ENCODE results near the gene GPR55.
A peak's percentile ranks its signal among the peaks of the same experiment; 100 is the strongest.

GPR55 gene

DNA sequence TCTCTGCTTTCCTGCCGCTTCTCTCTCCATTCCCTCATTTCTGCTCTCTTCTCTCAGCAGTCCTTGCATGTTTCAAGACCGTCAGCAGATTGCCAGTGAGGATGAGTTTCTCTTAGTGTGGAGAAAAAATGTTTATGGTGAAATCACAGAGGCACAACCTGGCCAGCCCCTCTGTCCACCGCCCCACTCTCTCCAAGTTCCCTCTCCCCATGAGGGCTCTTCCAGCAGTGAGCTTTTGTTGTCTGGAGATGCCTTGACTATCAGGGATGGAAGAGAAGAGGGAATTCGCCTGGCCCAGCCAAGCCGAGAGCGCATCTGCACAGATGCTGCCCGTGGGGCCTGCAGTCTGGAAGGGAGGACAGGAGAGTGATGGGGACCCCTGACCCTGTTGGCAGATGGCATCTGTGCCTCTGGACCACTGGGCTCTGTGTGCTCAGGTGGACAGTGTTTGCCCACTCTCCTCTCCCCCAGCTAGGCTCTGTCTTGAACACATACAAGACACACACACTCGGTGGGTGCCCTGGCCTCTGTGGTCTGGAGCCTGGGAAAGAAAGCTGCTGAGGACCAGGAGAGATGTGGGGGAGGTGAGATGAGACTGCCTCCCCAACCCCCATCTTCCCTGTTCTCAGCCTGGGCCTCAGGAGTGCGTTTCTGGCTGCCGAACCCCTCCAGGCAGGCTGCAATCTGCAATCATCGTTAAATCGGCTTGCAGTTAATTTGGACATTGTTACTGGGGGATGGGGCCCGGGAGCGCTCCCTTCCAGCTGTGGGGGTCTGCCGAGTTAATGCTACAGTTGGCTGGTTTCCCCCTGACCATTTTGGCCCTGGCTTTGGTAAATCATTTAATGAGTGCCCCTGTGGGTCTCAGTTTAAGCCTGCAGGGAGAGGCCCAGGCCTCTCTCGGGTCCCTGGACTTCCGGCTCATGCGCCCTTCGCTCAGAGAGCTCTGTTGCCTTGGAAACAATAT is 55.8 kb downstream of the GPR55 start:
- no peak for DNase-seq (ENCODE audit: low read depth in 1 of 2, low spot score in 1 of 2)

- DNase-seq (ENCODE audit: low read depth in 1 of 2, low spot score in 1 of 2): no peak
Measured at GRCh38 chr2:230868161-230868946, 56.7 kb downstream of the GPR55 start.

- DNase-seq (ENCODE audit: low read depth in 1 of 2, low spot score in 1 of 2): peak in 1 of 2 donors; percentile 21
Measured at GRCh38 chr2:230866756-230867523, 58.1 kb downstream of the GPR55 start.

GRCh38 chr2:230865766-230866755 is 59.0 kb downstream of the GPR55 start:
- no peak for DNase-seq (ENCODE audit: low read depth in 1 of 2, low spot score in 1 of 2)

DNA sequence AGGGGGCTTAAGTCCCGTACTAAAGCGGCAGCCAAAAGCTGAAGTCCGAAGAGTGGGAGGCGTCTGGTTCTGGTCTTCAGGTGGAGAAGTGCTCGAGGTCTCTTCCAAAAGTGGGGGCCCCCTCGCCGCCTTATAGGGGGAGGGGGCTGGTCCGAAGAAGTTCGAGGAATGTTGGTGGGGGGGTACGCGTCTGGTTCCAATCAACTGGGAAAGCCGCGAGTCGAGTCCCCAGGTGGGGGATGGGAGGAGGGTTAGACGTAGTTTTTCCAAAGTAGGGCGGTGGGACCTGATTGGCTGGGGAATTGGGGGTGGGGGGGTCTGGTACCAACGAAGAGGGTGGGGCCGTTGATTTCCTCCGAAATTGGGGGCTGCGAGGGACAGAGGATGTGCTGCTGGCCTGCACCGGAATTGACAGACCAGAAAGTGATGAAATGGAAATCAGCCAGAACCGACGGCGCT is 59.7 kb downstream of the GPR55 start:
- no peak for DNase-seq (ENCODE audit: low read depth in 1 of 2, low spot score in 1 of 2)

DNA sequence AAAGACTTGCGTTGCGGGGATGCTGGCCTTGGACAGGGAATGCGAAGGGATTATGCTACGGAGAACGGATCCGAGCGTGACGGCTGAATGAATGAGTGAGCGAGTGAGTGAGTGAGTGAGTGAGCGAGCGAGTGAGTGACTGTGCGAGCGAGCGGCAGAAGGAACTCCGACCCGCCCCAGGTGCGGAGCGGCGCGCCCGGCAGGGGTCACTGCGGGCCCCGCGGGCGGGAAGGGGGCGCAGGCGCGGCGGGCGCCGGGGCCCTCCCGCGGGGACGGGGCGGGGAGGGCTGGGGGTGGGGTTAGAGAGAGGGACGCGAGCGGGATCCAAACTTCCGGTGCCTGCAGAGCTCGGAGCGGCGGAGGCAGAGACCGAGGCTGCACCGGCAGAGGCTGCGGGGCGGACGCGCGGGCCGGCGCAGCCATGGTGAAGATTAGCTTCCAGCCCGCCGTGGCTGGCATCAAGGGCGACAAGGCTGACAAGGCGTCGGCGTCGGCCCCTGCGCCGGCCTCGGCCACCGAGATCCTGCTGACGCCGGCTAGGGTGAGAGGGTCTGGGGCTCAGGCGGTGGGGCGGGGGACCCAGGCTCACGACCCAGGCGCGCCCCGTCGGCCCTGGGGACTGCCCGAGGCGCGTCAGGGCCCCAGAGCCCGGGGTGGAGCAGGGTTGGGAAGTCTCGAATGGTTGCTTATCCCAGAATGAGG is 60.3 kb downstream of the GPR55 start, which contains the start of gene ITM2C:
ITM2C (plus strand) TSS at position 338 of the 702 bp plus-strand sequence; CDS start at position 422, 84 bp downstream.
- DNase-seq (ENCODE audit: low read depth in 1 of 2, low spot score in 1 of 2): peak; percentile 44 to 62

DNA sequence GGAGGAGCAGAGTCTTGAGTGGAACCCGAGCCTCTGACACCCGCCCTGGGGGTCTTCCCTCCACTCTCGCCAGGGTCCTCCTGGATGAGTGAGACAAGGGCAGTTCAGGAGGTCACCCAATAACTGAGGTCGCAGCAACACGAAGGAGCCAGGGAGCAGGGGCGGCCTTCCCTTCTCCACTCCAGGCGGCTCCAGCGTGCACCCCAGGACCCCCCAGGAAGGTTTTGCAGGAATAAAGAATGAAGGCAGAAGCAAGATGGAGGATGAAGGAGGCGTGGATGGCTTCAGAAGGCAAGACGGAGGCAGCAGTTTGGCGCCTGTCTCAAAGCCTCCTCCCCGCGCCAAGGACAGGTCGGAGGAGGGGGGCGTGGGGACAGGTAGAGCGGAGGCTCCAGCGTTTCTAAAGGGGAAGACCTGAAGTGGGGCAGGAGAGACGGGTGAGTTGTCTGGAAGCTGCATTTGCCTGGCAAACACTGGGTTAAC is 60.9 kb downstream of the GPR55 start:
- DNase-seq (ENCODE audit: low read depth in 1 of 2, low spot score in 1 of 2): no peak

GRCh38 chr2:230863442-230864121 is 61.5 kb downstream of the GPR55 start:
- no peak for DNase-seq (ENCODE audit: low read depth in 1 of 2, low spot score in 1 of 2)

DNA sequence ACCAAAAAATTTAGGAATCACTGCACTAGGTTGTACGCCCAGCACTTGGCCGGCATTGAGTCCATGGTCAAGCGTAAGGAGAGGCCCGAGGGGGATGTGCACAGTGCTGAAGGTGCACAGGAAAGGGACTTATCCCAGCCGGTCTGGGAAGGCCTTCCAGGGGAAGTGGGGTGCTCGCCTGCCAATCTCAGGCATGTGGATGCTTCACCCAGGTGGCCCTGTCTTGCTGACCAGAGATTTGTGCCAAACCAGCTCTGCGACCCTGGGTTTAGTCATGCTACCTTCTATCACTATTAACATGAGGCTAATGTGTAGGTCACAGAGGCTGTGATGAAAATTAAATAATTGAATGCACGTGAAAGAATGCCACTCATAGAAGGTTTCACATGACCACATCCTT is 62.0 kb downstream of the GPR55 start:
- DNase-seq (ENCODE audit: low read depth in 1 of 2, low spot score in 1 of 2): no peak

DNA sequence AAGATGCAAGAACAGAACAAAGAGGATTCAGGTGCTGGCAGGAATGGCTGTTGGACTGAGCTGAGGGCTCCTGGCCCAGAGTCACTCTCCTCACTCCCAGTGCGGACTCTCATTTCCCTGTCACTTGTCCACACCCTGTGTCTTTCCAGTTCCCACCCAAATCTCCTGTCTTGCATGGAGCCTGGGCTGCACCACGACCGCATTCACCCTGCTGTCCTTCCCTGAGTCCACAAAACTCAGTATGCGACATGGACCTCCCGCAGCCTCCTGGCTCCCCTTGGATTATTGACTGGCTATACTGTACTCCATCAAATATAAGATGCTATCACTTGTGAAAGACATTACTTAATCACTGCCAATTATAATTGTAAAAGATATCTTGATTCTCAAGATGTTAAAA is 62.8 kb downstream of the GPR55 start:
- no peak for DNase-seq (ENCODE audit: low read depth in 1 of 2, low spot score in 1 of 2)

GRCh38 chr2:230861552-230862255 is 63.3 kb downstream of the GPR55 start:
- DNase-seq (ENCODE audit: low read depth in 1 of 2, low spot score in 1 of 2): no peak

All from activated CD4-positive, alpha-beta T cell treated with anti-CD3 and anti-CD28 coated beads, Interleukin-2, amount 50 U/mL, for 24 hours (primary cell).